ENCODE measurements around the gene CSRP1.
A peak's percentile ranks its signal among the peaks of the same experiment; 100 is the strongest.
"Not testable (repeated sequence)": the region's sequence is repeated elsewhere in the genome, so short reads cannot be mapped to it uniquely, and the experiment has no call there.

Gene CSRP1

GRCh38 chr1:201496296-201496690 is 10.6 kb downstream of the CSRP1 start:
- no peak for DNase-seq (ENCODE audit: low spot score)
- no peak for TF ChIP-seq CTCF (conservative IDR thresholded peaks at IDR 0.05; ENCODE audit: low read depth)
- CTCF ChIA-PET: interaction anchor here (0.5 to 22.3 kb wide), 6 partner anchors 15 to 295 kb away, joined by 3 to 464 read pairs (median 6); partner anchors contain the start of gene CSRP1
- peak overlapping the region; percentile 88 for H3K27ac ChIP-seq
- POLR2A ChIA-PET (ENCODE audit: low non-redundant PET): interaction anchor here (0.6 to 1.3 kb wide), 4 partner anchors 9 to 35 kb away, joined by 3 to 6 read pairs (median 4); no protein-coding TSS in a partner anchor

GRCh38 chr1:201495551-201496295 is 11.2 kb downstream of the CSRP1 start:
- TF ChIP-seq CTCF (conservative IDR thresholded peaks at IDR 0.05; ENCODE audit: low read depth): no peak
- CTCF ChIA-PET: interaction anchor here (0.5 to 22.3 kb wide), 6 partner anchors 14 to 60 kb away, joined by 3 to 464 read pairs (median 6); partner anchors contain the start of gene CSRP1
- POLR2A ChIA-PET (ENCODE audit: low non-redundant PET): interaction anchor here (0.6 to 1.3 kb wide), 6 partner anchors 10 to 379 kb away, joined by 3 to 8 read pairs (median 4); no protein-coding TSS in a partner anchor
- H3K27ac ChIP-seq: peak overlapping the region; percentile 88
- DNase-seq (ENCODE audit: low spot score): peak; percentile 80

DNA sequence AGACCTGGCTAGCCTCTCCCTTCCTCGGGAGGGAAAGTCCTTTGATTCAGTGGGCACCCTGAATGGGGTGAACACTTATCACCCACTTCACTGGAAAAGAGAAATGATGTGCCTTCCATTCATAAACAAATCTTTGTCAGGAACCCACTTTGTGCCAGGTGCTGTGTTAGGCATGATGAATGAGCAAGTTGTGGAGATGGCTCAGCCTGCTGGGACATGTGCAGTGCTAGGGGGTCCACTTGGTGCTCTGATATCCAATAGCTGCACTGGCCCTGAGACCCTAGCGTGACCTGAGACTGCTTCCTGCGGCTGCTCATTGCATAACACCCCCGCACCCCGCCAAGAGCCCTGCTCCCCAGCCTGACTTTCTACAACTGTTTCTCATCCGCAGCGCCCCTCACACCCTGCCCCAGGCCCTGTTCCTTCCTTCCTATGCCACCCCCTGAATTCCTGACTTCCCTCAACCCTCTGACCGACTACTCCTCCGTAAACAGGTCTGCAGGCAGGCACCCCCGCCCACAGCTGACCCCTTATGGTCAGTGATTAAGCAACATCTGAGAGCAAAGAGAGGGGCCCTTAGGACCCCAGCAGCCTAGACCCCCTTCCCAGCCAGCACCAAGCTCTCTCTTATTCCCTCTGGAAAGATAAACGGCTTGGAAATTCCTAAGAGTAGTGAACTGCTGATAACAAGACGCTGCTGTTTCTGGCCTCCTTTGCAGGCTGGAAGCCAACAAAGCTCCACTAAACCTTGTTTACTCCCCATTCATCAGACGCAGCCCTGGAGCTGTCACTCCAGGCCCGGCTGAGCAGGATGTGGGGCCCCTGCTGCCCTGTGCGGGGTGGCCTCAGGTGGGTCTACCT is 12.9 kb downstream of the CSRP1 start:
- POLR2A ChIA-PET (ENCODE audit: low non-redundant PET): no interaction called here
- TF ChIP-seq CTCF (conservative IDR thresholded peaks at IDR 0.05; ENCODE audit: low read depth): no peak
- H3K27ac ChIP-seq: peak overlapping the region; percentile 2; the same call in 1 of the 2 replicates
- no peak for DNase-seq (ENCODE audit: low spot score)
- CTCF ChIA-PET: interaction anchor here (0.6 to 22.3 kb wide), 5 partner anchors 12 to 297 kb away, joined by 3 to 464 read pairs (median 4); partner anchors contain the start of gene CSRP1

DNA sequence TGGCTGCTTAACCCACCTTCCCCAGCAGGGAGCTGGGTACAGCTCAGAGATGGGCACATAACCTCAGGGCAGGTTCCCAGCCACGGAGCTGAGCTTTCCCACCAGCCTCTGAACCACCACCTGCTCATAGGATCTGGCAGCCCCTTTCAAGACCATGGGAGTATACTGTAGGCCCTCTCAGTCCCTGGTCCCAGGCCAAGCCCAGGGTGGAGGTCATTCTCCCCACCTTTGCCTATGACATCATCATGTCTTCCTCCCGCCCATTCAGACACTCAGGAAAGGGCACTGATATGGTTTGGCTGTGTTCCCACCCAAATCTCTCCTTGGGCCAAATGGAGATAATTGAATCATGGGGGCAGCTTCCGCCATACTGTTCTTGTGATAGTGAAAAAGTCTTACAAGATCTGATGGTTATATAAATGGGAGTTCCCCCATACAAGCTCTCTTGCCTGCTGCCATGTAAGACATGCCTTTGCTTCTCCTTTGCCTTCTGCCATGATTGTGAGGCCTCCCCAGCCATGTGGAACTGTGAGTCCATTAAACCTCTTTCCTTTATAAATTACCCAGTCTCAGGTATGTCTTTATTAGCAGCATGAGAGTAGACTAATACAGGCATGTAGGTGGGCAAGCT is 13.8 kb downstream of the CSRP1 start:
- POLR2A ChIA-PET (ENCODE audit: low non-redundant PET); H3K27ac ChIP-seq: not testable (repeated sequence)
- CTCF ChIA-PET: interaction anchor here (0.6 to 22.3 kb wide), 4 partner anchors 12 to 1167 kb away, joined by 3 to 464 read pairs (median 8); partner anchors contain the start of gene CSRP1

DNA sequence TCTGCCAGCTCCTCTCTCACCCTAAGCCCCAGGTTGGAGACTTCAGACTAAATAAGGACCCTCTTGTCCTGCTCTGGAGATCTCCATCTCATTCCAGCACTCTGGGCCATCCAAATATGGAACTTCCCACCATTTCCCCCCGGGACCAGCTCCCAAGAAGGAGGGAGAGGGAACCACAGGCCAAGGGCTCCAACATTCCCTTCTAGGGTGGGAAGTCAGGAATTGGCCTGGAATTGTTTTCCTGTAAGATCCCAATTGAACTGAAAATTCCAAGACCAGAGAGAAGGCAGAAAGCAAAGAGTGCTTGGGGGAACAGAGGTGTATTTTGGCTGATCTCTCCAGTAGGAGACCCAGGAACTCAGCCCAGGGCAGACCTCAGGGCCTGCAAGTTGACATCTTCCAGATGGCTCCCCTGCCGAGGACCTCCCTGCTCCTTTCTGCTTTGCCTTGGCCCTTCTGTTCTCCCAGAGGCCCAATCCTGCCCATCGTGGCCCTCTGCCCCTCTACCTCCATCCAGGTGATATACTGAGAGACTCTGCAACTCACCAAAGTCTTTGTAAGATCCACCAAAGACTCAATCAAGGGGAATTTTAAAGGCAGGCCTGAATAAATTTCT is 14.9 kb downstream of the CSRP1 start:
- H3K27ac ChIP-seq: peak overlapping the region; percentile 20; the same call in 1 of the 2 replicates
- DNase-seq (ENCODE audit: low spot score): no peak
- ChIA-PET CTCF (interaction anchor here (0.7 to 22.3 kb wide), 4 partner anchors 9 to 20 kb away, joined by 4 to 464 read pairs (median 8); partner anchors contain the start of gene CSRP1), POLR2A (ENCODE audit: low non-redundant PET) (no interaction called here)
- TF ChIP-seq CTCF (conservative IDR thresholded peaks at IDR 0.05; ENCODE audit: low read depth): no peak

More for the DNA sequence above, 13.8 kb downstream of the CSRP1 start:
- DNase-seq (ENCODE audit: low spot score): not testable (repeated sequence)

DNA sequence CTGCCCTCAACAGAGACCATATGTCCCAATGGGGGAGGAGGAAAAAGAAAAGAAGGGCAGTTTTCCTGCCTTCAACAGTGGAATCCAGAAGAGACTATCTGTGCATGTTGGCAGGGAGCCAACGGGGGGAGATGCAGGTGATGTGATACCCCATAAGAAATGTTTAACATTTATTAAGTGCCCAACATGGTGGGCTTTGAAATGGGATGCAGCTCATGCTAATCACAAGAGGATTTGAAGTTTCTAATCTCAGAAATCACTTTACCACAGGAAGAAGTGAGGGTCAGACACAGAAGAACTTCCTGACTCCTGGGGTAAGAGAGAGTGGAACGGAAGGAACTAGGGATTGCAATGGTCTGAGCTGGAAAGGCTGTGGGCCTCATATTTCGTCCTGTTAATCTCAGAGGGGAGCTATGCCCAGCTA is 16.2 kb downstream of the CSRP1 start:
- ChIA-PET CTCF (interaction anchor here (0.6 to 22.3 kb wide), 3 partner anchors 12 to 44 kb away, joined by 3 to 464 read pairs (median 6); partner anchors contain the start of gene CSRP1), POLR2A (ENCODE audit: low non-redundant PET) (interaction anchor here (1.7 kb wide), 1 partner anchor 10 kb away, joined by 5 read pairs; no protein-coding TSS in a partner anchor)
- peak overlapping the region; percentile 93 for H3K27ac ChIP-seq
- no peak for TF ChIP-seq CTCF (conservative IDR thresholded peaks at IDR 0.05; ENCODE audit: low read depth)
- no peak for DNase-seq (ENCODE audit: low spot score)
